ENCODE results near the gene ZFP82.

Gene ZFP82

GRCh38 chr19:36417752-36418286, 625 bp downstream of the ZFP82 start:
- H3K36me3 ChIP-seq (ENCODE audit: control insufficient read depth in 2 of 2, insufficient read depth in 1 of 2, low read length in 2 of 2) = peaks cover under 1 to 50% of the 10 kb centered on the region in 2 experiments
- H3K9me3 ChIP-seq (ENCODE audit: control insufficient read depth, insufficient read depth, low read depth, low read length) = peaks cover 42% of the 10 kb centered on the region
- ChIA-PET CTCF (no interaction called here), POLR2A (interaction anchor here (1.0 to 2.0 kb wide), 6 partner anchors 12 to 155 kb away, joined by 3 to 13 read pairs (median 4); partner anchors contain the start of genes ZNF529 and ZNF566)
- peak overlapping the region; percentile 46 for H3K4me3 ChIP-seq (ENCODE audit: low read depth, low read length)
- peak overlapping the region; percentile 87 for H3K27ac ChIP-seq (ENCODE audit: extremely low read depth, low read depth, low read length)
- peaks cover 9% of the 10 kb centered on the region for H3K4me1 ChIP-seq (ENCODE audit: control insufficient read depth, insufficient read depth, low read length)
- TF ChIP-seq KLF17 (tag by site-specific recombination; IDR thresholded peaks at IDR 0.05) = no peak
- peak; percentile 53; the same call in 1 of the 2 replicates for TF ChIP-seq ZNF558 (tag by site-specific recombination; IDR thresholded peaks at IDR 0.05)
- no peak for TF ChIP-seq ZBTB20 (tag by site-specific recombination; IDR thresholded peaks at IDR 0.05)
- peak; percentile 75 for TF ChIP-seq ZNF530 (tag by site-specific recombination; IDR thresholded peaks at IDR 0.05; ENCODE audit: low read depth)
- TF ChIP-seq ZNF280D (tag by site-specific recombination; IDR thresholded peaks at IDR 0.05) = peak; percentile 44; the same call in 1 of the 2 replicates
- no peak for TF ChIP-seq ZNF580 (tag by site-specific recombination; IDR thresholded peaks at IDR 0.05)
- no peak for TF ChIP-seq ZBTB21 (tag by site-specific recombination; IDR thresholded peaks at IDR 0.05)
- TF ChIP-seq ZNF416 (tag by site-specific recombination; IDR thresholded peaks at IDR 0.05) = no peak
- no peak for TF ChIP-seq ZNF837 (tag by site-specific recombination; IDR thresholded peaks at IDR 0.05)
- no peak for TF ChIP-seq ZNF174 (tag by site-specific recombination; IDR thresholded peaks at IDR 0.05)
- no peak for TF ChIP-seq ZNF596 (tag by site-specific recombination; IDR thresholded peaks at IDR 0.05)
- no peak for TF ChIP-seq ZNF24 (tag by site-specific recombination; IDR thresholded peaks at IDR 0.05)
- no peak; the same call in 1 of the 2 replicates for TF ChIP-seq ZNF639 (tag by site-specific recombination; IDR thresholded peaks at IDR 0.05)
- TF ChIP-seq ZNF266 (tag by site-specific recombination; IDR thresholded peaks at IDR 0.05; ENCODE audit: low read depth) = no peak
- no peak for TF ChIP-seq ZNF518A (tag by site-specific recombination; conservative IDR thresholded peaks at IDR 0.05; ENCODE audit: low read depth)
- no peak for TF ChIP-seq AEBP2 (tag by site-specific recombination; IDR thresholded peaks at IDR 0.05; ENCODE audit: borderline replicate concordance)
- TF ChIP-seq ZNF175 (tag by site-specific recombination; IDR thresholded peaks at IDR 0.05) = no peak
- 0 out of 2 replicates have a peak, but pooled peaks have one; percentile 20 for TF ChIP-seq YY1 (tag by site-specific recombination; IDR thresholded peaks at IDR 0.05)
- TF ChIP-seq ATF2 (tag by site-specific recombination; IDR thresholded peaks at IDR 0.05; ENCODE audit: low read depth) = 0 out of 2 replicates have a peak, but pooled peaks have one; percentile 18
- no peak for TF ChIP-seq INSM2 (tag by site-specific recombination; IDR thresholded peaks at IDR 0.05)

Data from HEK293 (cell line).